ENCODE measurements around the gene FBXL3. TPM values are rescaled to one million over a fixed set of nuclear protein-coding genes. Genes with fewer than 3 reads are reported as not detected.
"Not testable (repeated sequence)": the region's sequence is repeated elsewhere in the genome, so short reads cannot be mapped to it uniquely, and the experiment has no call there.

The FBXL3 gene
- total RNA-seq, 1 experiment from 2014 or later, result 8.8 TPM

DNA sequence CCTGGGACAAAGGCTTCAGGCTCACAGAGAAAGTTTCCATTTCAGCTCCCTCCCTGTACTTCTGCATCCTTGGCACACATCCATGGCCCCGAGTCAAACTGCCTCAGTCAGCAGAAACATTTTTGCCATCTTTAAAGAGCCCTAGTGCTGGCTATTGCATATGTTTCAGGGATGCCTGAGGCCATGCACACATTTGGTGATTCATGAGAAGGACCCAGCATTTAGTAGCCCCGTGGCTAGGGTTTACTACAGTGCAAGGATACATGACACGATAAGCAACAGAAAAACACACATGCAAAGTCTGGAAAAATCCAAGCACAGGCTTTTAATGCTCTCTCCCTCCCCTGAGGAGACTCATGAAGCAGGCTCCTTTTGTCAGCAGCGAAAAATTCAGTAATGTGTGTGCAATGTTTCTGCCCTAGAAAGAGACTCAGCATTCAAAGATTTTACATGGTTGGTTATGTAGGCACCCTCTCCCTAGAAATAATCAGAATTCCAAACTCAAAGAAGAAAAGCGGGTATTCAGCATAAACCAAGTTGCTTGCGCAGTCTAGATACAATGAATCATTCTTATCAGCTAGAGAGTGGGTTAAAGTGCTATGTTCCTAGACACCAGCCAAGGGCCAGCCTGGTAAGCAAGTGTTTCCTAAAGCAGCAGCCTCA, 61.1 kb downstream of the FBXL3 start:
- no peak for DNase-seq
- TF ChIP-seq, protein P1, sequence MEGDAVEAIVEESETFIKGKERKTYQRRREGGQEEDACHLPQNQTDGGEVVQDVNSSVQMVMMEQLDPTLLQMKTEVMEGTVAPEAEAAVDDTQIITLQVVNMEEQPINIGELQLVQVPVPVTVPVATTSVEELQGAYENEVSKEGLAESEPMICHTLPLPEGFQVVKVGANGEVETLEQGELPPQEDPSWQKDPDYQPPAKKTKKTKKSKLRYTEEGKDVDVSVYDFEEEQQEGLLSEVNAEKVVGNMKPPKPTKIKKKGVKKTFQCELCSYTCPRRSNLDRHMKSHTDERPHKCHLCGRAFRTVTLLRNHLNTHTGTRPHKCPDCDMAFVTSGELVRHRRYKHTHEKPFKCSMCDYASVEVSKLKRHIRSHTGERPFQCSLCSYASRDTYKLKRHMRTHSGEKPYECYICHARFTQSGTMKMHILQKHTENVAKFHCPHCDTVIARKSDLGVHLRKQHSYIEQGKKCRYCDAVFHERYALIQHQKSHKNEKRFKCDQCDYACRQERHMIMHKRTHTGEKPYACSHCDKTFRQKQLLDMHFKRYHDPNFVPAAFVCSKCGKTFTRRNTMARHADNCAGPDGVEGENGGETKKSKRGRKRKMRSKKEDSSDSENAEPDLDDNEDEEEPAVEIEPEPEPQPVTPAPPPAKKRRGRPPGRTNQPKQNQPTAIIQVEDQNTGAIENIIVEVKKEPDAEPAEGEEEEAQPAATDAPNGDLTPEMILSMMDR (IDR thresholded peaks at IDR 0.05; ENCODE audit: unreplicated experiment), result no peak
- CTCF ChIA-PET, result no interaction called here
- H3K27ac Mint-ChIP-seq (ENCODE audit: unreplicated experiment), result no peak overlapping the region
- no peaks in the 10 kb centered on the region for H3K9me3 Mint-ChIP-seq (ENCODE audit: low read depth, unreplicated experiment)
- H3K36me3 Mint-ChIP-seq (ENCODE audit: insufficient read depth, unreplicated experiment), result no peaks in the 10 kb centered on the region
- intact Hi-C loops (cut with micrococcal nuclease; ENCODE audit: unreplicated experiment), result no loop called here
- H3K27me3 Mint-ChIP-seq (ENCODE audit: unreplicated experiment), result no peaks in the 10 kb centered on the region
- H3K4me3 Mint-ChIP-seq (ENCODE audit: low read depth, unreplicated experiment), result no peak overlapping the region
- H3K4me1 Mint-ChIP-seq (ENCODE audit: low read depth, unreplicated experiment), result peaks cover 11% of the 10 kb centered on the region
- no TSS peak for BruUV-seq (replicated peaks)

DNA sequence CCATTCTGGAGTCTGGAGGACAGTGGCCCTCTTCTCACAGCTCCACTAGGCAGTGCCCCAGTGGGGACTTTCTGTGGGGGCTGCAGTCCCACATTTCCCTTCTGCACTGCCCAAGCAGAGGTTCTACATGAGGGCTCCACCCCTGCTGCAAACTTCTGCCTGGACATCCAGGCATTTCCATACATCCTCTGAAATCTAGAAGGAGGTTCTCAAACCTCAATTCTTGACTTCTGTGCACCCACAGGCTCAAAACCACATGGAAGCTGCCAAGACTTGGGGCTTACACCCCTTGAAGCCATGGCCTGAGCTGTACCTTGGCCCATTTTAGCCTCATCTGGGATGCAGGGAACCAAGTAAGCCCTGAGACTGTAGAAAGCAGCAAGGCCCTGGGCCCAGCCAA, 67.2 kb downstream of the FBXL3 start:
- CTCF ChIA-PET, result not testable (repeated sequence)

DNA sequence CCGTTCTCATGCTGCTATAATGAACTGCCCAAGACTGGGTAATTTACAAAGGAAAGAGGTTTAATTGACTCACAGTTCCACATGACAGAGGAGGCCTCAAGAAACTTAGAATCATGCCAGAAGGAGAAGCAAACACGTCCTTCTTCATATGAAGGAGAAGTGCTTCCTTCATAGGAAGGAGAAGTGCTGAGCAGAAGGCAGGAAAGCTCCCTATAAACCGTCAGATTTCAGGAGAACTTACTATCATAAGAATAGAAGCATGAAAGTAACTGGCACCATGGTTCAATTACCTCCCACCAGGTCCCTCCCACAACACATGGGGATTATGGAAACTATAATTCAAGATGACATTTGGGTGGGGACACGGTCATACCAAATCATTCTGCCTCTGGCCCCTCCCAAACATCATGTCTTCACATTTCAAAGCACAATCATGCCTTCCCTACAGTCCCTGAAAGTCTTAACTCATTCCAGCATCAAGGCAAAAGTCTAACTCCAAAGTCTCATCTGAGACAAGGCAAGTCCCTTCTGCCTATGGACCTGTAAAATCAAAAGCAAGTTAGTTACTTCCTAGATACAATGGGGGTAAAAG, 68.0 kb downstream of the FBXL3 start:
- intact Hi-C loops (cut with micrococcal nuclease; ENCODE audit: unreplicated experiment), result no loop called here
- TF ChIP-seq, protein P1 (IDR thresholded peaks at IDR 0.05; ENCODE audit: unreplicated experiment), result no peak
- no peak for DNase-seq
- Mint-ChIP-seq H3K4me3 (ENCODE audit: low read depth, unreplicated experiment) (no peak overlapping the region), H3K27me3 (ENCODE audit: unreplicated experiment) (no peaks in the 10 kb centered on the region), H3K36me3 (ENCODE audit: insufficient read depth, unreplicated experiment) (no peaks in the 10 kb centered on the region), H3K9me3 (ENCODE audit: low read depth, unreplicated experiment) (no peaks in the 10 kb centered on the region), H3K4me1 (ENCODE audit: low read depth, unreplicated experiment) (no peaks in the 10 kb centered on the region), H3K27ac (ENCODE audit: unreplicated experiment) (no peak overlapping the region)
- CTCF ChIA-PET, result no interaction called here
- BruUV-seq (replicated peaks), result no TSS peak

More for the DNA sequence above, 67.2 kb downstream of the FBXL3 start:
- H3K9me3 Mint-ChIP-seq (ENCODE audit: low read depth, unreplicated experiment); H3K36me3 Mint-ChIP-seq (ENCODE audit: insufficient read depth, unreplicated experiment); H3K4me1 Mint-ChIP-seq (ENCODE audit: low read depth, unreplicated experiment); BruUV-seq (replicated peaks); H3K27me3 Mint-ChIP-seq (ENCODE audit: unreplicated experiment); DNase-seq; H3K27ac Mint-ChIP-seq (ENCODE audit: unreplicated experiment); intact Hi-C loops (cut with micrococcal nuclease; ENCODE audit: unreplicated experiment); H3K4me3 Mint-ChIP-seq (ENCODE audit: low read depth, unreplicated experiment): not testable (repeated sequence)

DNA sequence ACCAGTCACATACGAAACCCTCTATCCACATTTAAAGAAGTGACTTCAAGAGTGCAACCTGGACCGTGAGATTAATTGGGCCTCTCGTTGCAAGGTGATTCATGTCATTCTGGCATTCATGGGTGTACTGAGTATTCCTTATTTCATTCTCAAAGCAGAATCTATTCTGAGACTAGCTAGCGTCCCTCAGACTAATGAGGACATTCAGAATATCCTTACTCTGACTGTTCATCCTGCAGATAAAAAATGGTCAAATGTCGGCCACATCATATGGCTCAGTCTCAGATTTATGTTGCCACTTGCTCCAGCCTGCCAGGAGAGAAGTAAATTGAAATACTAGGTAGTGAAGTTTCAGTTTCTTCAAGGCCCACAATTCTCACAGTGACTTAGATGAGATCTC, 71.3 kb downstream of the FBXL3 start:
- Mint-ChIP-seq H3K4me1 (ENCODE audit: low read depth, unreplicated experiment) (no peaks in the 10 kb centered on the region), H3K9me3 (ENCODE audit: low read depth, unreplicated experiment) (no peaks in the 10 kb centered on the region), H3K27ac (ENCODE audit: unreplicated experiment) (no peak overlapping the region), H3K4me3 (ENCODE audit: low read depth, unreplicated experiment) (no peak overlapping the region), H3K36me3 (ENCODE audit: insufficient read depth, unreplicated experiment) (no peaks in the 10 kb centered on the region), H3K27me3 (ENCODE audit: unreplicated experiment) (peaks cover 6% of the 10 kb centered on the region)
- TF ChIP-seq, protein P1 (IDR thresholded peaks at IDR 0.05; ENCODE audit: unreplicated experiment), result no peak
- no TSS peak for BruUV-seq (replicated peaks)
- intact Hi-C loops (cut with micrococcal nuclease; ENCODE audit: unreplicated experiment), result no loop called here
- CTCF ChIA-PET, result no interaction called here
- no peak for DNase-seq

Other genes starting within 250 kb of the FBXL3 start
- gene KCTD12, start 140.8 kb downstream of the FBXL3 start, total RNA-seq (2022), result 2.8 and 3.7 TPM in 2 replicates
- gene ACOD1, start 78.6 kb downstream of the FBXL3 start, total RNA-seq (2022), result not detected in 2 replicates
- gene CLN5, start 35.1 kb downstream of the FBXL3 start, total RNA-seq (2022), result 7.3 and 10.7 TPM in 2 replicates

Measured in Calu3 (cell line).